Measurements from ENCODE around the gene CNPY4.

CNPY4 gene

GRCh38 chr7:100119072-100119969, at the start of gene CNPY4, which contains the start of gene TAF6:
Gene CNPY4, plus strand, starts transcription at chr7:100119634. Its CDS starts 111 bp downstream, at chr7:100119745.
Gene TAF6, minus strand, starts transcription at chr7:100119358. Its CDS starts 5,149 bp downstream, at chr7:100114209.
- DNase-seq, result peak; percentile 98

GRCh38 chr7:100069991-100070390, 49.4 kb upstream of the CNPY4 start:
- no peak for DNase-seq

DNA sequence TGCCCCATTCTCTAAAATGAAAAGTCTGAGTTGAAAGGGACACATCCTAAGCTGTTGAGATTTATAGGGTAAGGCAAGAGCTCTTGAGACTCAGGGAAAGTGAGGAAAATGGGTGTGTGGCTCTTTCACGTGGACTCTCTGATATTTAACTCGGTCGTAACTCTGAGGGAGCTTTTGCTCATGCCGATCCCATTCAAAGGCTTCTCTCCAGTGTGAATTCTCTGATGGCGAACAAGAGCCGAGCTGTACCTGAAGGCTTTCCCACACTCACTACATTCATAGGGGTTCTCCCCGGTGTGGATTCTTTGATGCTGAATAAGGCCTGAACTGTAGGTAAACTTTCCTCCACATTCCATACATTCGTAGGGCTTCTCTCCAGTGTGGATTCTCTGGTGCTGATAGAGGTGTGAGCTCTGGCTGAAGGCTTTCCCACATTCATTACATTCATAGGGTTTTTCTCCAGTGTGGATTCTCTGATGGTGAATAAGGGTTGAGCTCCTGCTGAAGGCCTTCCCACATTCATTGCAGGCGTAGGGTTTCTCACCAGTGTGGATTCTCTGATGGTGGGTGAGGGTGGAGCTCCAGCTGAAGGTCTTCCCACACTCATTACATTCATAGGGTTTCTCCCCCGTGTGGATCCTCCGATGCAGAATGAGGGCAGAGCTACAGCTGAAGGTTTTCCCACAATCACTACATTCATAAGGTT, 48.3 kb upstream of the CNPY4 start:
- no peak for DNase-seq

DNA sequence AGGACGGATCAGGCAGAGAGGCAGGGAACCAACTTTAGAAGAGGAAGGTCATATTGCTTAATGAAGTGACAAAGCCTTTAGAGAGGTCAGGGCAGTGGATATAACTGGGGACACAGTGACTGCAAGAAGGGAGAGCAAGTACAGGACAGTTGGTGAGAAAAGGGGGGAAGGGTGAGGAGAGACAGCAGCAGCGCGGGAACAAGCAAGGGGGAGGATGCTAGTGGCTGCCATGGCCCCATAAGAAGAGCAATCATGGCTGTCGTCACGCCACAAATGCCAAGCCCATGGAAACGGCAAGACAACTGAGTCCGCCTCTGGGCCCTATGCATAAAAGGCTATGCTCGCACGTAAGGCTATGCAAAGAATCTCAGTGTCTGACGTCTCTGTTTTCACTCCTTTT, 47.0 kb upstream of the CNPY4 start:
- DNase-seq, result no peak

- no peak for DNase-seq
Measured at GRCh38 chr7:100074841-100075240, 44.6 kb upstream of the CNPY4 start.

DNA sequence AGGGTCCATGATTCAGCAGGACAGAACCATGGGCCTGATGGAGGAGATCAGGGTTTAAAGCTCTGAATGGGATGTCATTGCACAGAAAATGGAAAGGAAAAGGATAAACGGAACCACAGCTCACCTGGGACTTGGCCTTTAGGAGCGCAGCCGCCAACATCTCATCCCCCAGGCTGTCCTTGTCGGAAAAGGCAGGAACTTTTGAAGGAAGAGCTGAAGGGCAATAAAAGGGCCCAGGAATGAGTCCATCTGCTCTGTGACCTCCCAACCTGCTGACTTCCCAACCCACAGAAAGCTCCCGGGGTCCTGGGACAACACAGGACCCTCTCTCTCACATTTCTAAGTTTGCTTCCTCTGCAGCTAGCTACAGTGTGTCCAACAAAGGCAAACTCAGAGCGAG, 44.0 kb upstream of the CNPY4 start:
- no peak for DNase-seq

- no peak for DNase-seq
Measured at GRCh38 chr7:100077205-100077604, 42.2 kb upstream of the CNPY4 start.

GRCh38 chr7:100079024-100079560, 40.3 kb upstream of the CNPY4 start:
- DNase-seq, result no peak

GRCh38 chr7:100080907-100081534, 38.4 kb upstream of the CNPY4 start:
- peak; percentile 56 for DNase-seq

DNA sequence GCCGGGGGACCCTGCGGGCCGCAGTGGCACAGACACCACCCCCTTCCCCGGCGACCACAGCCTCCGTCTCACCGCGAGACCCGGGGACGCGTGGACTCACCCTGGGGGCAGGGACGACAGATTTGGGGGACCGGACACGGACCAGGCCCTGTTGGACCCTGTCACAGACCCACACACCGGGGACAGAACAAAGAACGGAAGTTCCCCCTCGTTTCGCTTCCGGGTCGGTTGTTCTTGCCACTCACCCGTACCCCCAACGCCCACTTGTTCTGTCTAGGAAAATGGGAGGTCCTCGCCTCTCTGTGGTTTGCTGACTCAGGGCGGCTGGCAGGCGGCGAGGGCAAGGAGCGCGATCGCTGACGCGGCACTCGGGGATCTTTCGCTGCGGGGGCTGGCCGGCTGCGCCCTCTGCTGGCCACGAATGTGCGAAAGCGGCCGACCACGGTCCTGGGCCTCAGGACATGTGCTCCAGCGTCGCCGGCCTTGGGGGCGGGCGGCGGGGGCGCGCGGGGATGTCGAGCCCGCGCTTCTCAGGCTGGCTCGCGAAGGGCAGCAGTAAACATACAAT, 37.8 kb upstream of the CNPY4 start, which contains the start of gene ZNF3:
Gene ZNF3, minus strand, starts transcription at position 189 of the 568 bp plus-strand sequence. CDS start 4,366 bp downstream, outside the sequence.
- peak; percentile 99 for DNase-seq

DNA sequence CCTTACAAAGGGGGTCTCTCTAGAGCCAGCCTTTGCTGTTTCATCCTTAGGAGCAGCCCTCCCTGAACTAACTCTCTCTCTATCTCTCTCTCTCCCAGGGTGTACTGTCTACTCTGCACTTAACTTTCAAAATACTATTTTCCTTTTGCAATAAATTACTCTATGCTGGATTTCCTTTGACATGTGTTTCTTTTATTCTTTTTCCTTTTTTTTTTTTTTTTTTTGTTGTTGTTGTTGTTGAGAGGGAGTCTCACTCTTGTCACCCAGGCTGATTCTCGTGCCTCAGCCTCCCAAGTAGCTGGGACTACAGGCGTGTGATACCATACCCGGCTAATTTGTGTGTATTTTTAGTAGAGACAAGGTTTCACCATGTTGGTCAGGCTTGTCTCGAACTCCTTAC, 36.5 kb upstream of the CNPY4 start:
- no peak for DNase-seq

DNA sequence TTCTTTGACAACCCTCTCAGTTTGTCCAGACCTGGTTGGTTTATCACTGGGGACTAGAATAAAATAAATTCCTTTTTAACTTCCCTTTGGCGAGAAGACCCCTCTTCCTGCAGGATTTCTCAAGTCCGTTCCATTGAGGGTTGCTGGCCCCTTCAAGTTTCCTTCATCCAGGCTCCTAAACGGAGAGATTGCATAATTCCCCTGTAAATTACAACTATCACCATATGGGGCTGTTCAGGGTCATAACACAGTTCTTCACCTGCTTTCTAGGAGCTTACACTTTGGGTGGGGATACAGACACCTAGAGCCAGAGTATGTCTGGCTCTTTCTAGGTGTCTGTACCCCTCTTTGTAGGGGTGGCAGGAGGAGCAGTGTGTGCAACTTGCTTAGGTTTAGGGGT, 33.9 kb upstream of the CNPY4 start:
- peak; percentile 34 for DNase-seq

- no peak for DNase-seq
Measured at GRCh38 chr7:100087055-100087750, 32.2 kb upstream of the CNPY4 start.

GRCh38 chr7:100088095-100088620, 31.3 kb upstream of the CNPY4 start:
- no peak for DNase-seq

DNA sequence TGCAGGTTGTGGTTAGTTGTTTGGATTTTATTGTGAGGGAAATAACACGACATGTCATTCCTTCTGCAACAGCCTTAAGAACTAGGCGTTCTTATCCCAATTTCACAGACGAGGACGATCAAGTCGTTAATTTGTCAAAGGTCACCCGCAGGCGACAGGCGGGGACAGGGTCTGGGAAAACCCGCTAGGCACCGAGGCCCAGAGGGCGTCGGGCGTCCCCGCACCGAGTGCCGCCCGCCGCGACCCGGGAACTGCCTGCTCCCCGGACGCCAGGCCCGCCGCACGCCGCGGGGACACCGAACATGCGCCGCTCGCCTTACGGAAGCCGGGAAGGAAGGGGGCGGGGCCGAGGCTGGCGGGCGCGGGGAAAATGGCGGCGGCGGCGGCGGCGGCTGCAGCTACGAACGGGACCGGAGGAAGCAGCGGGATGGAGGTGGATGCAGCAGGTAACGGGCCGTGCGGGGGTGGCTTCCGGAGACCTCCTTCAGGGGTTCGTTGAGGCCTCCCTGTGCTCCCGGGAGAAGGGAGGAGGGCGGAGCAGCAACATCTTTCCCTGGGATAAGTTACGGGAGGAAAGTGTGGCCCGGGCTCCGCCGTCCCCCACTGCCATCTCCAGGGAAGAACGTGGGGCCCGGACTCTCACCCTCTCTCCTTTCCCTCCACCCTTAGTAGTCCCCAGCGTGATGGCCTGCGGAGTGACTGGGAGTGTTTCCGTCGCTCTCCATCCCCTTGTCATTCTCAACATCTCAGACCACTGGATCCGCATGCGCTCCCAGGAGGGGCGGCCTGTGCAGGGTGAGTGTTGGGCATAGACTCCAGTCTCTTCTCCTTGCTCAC, 30.6 kb upstream of the CNPY4 start, which contains the start of gene COPS6:
Gene COPS6, plus strand, starts transcription at position 349 of the 837 bp plus-strand sequence. Its CDS starts 22 bp downstream, at position 371.
- DNase-seq, result peak; percentile 92

- DNase-seq, result no peak
Measured at GRCh38 chr7:100089458-100090196, 29.8 kb upstream of the CNPY4 start.

DNA sequence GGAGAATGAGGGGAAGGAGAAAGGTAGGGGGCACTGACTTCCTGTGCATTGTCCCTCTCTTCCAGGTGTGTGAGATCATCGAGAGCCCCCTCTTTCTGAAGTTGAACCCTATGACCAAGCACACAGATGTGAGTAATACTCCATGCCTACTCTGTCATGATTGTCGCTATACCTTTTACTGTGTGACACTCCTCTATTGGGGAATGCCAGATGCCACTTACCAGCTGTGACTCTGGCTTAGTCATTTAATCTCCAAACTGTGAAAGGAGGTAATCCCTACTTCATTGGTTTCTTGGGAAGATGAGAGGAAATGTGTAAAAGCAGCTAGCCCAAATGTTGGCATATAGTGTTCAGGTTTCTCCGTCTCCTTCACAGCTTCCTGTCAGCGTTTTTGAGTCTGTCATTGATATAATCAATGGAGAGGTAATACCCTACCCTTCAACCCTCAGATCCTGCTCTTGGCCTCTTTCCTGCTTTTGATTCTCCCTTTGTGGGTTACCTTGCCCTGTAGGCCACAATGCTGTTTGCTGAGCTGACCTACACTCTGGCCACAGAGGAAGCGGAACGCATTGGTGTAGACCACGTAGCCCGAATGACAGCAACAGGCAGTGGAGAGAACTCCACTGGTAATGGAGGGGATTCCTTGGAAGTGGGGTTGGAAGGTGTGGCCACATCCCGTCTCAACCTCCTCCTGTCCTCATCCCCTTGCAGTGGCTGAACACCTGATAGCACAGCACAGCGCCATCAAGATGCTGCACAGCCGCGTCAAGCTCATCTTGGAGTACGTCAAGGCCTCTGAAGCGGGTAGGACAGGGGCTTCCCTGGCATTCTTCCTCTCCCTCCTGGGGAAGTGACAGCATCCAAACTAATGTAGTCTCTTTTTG, 28.7 kb upstream of the CNPY4 start:
- DNase-seq, result peak; percentile 57

- DNase-seq, result peak; percentile 57
Measured at GRCh38 chr7:100091411-100092181, 27.8 kb upstream of the CNPY4 start.
